Measurements from ENCODE around the gene S1PR4. TPM values are rescaled to one million over a fixed set of nuclear protein-coding genes. Genes with fewer than 3 reads are reported as not detected.

Gene S1PR4, protein sequence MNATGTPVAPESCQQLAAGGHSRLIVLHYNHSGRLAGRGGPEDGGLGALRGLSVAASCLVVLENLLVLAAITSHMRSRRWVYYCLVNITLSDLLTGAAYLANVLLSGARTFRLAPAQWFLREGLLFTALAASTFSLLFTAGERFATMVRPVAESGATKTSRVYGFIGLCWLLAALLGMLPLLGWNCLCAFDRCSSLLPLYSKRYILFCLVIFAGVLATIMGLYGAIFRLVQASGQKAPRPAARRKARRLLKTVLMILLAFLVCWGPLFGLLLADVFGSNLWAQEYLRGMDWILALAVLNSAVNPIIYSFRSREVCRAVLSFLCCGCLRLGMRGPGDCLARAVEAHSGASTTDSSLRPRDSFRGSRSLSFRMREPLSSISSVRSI
- not detected in 2 replicates for total RNA-seq

DNA sequence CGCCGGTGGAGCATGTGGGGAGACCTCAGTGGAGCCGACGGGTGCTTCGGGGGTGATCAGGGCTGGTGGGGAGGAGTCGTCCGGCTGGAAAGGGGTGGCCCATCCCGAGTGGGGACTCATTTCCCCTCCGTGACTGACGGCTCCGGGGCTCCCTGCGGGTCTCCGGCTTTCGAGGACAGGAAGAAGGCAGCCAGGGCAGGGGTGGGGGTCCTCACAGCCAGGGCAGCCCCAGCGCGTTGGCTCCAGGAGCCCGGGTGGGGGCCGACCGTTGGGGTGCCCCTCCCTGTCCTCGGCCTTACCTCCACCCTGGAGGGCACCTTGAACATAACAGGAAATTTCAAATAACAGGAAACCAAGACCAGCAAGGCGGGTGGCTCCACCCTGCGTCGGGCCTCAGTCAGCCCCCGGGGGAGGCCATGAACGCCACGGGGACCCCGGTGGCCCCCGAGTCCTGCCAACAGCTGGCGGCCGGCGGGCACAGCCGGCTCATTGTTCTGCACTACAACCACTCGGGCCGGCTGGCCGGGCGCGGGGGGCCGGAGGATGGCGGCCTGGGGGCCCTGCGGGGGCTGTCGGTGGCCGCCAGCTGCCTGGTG, at the start of gene S1PR4:
TSS of gene S1PR4 (plus strand) at position 393 of the 596 bp plus-strand sequence. CDS start at position 417, 24 bp downstream.

DNA sequence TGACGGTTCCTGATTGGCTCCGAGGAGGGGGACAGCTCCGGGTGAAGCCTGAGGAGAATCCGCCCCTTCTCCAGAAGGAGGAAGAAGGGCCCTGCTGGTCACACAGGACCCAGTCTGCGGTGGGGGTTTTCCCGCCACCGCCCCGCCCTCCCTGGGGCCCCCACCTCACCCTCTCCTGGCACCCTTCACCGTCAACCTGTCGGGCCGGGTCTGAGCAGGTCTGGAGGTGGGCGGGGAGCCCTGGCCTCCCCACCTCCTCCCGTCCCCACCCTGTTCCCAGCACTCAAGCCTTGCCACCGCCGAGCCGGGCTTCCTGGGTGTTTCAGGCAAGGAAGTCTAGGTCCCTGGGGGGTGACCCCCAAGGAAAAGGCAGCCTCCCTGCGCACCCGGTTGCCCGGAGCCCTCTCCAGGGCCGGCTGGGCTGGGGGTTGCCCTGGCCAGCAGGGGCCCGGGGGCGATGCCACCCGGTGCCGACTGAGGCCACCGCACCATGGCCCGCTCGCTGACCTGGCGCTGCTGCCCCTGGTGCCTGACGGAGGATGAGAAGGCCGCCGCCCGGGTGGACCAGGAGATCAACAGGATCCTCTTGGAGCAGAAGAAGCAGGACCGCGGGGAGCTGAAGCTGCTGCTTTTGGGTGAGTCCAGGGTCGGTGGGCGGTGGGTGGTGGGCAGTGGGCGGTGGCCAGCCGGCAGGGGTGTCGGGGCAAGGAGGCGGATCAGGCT, 42.4 kb upstream of the S1PR4 start, which contains the start of gene GNA15:
TSS of gene GNA15 (plus strand) at position 73 of the 723 bp plus-strand sequence. CDS start at position 491, 418 bp downstream.

DNA sequence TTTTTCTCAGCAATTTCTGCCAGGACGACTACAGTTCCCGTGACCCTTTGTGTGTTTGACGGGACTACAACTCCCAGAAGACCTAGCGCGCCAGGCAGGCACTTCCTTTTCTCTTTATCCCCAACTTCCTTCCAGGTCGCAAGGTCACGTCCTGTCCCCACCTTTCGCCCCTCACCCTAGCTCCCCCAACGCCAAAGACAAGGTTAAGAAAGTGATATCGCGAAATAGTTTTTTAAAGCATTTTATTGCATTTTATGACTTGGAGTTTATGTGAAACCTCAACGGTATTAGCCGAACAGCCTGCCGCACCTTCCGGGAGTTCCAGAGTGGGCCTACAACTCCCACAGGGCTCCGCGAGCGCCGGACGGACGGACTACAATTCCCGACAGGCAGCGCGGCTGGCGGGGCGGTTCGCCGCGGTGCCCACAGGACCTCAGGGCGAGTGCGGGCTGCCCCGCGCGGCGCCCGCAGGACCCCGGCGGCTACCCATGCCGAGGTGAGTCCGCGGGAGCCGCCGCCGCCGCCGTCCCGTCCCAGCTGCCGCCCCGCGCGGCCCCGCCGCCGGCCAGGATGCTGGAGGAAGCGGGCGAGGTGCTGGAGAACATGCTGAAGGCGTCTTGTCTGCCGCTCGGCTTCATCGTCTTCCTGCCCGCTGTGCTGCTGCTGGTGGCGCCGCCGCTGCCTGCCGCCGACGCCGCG, 7.0 kb downstream of the S1PR4 start, which contains the start of gene NCLN:
TSS of gene NCLN (plus strand) at position 470 of the 699 bp plus-strand sequence. CDS start at position 571, 101 bp downstream.

DNA sequence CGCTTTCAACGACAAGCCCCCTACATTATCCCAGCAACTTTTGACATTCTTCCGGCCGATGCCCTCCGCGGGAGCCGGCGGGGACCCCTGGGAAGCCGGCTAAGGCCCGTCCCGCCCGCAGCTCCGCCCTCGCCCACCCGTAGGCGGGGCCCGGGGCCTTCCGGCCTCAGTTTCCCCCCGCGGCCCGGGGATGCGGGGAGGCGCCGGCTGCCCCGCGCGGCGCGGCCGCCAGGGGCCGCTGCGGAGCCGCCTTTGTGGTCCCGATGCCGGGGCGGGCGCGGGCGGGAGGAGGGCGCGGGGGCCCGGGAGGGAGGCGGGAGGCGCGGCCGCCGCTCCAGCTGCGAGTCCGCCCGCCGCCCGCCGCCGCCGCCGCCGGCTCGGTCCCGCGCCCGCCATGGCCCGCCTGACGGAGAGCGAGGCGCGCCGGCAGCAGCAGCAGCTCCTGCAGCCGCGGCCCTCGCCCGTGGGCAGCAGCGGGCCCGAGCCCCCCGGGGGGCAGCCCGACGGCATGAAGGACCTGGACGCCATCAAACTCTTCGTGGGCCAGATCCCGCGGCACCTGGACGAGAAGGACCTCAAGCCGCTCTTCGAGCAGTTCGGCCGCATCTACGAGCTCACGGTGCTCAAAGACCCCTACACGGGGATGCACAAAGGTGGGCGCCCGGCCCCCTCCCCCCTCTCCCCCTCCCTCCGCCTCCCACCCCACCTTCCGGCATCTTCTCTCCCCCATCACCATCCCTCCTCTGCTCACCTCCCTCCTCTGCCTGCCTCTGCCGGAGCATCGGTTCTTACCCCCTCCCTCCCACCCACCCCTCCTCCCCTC, 46.0 kb downstream of the S1PR4 start, which contains the start of gene CELF5:
TSS of gene CELF5 (plus strand) at position 316 of the 823 bp plus-strand sequence. CDS start at position 395, 79 bp downstream.

Other genes with a start within 250 kb of the S1PR4 start
- gene ZNF77, start 233.8 kb upstream of the S1PR4 start, total RNA-seq = 3.0 and 3.1 TPM in 2 replicates
- gene TLE6, start 201.2 kb upstream of the S1PR4 start, total RNA-seq = not detected in 2 replicates
- 1.0 and 1.3 TPM in 2 replicates for gene TLE2, start 149.5 kb upstream of the S1PR4 start, total RNA-seq
- gene TLE5, start 116.3 kb upstream of the S1PR4 start, total RNA-seq = 263 and 307 TPM in 2 replicates
- gene GNA11, start 84.4 kb upstream of the S1PR4 start, total RNA-seq = 89.5 and 120 TPM in 2 replicates
- gene GNA15, start 42.7 kb upstream of the S1PR4 start, total RNA-seq = 0.14 TPM in 1 of 2 replicates, not detected in the other
- gene NCLN, start 7.2 kb downstream of the S1PR4 start, total RNA-seq = 52.1 and 103 TPM in 2 replicates
- 0.43 and 0.44 TPM in 2 replicates for gene CELF5, start 45.9 kb downstream of the S1PR4 start, total RNA-seq
- gene NFIC, start 187.8 kb downstream of the S1PR4 start, total RNA-seq = 54.9 and 83.8 TPM in 2 replicates